ENCODE results near the gene ARFGAP3.
"Not testable (repeated sequence)": the region's sequence is repeated elsewhere in the genome, so short reads cannot be mapped to it uniquely, and the experiment has no call there.

ARFGAP3 gene

DNA sequence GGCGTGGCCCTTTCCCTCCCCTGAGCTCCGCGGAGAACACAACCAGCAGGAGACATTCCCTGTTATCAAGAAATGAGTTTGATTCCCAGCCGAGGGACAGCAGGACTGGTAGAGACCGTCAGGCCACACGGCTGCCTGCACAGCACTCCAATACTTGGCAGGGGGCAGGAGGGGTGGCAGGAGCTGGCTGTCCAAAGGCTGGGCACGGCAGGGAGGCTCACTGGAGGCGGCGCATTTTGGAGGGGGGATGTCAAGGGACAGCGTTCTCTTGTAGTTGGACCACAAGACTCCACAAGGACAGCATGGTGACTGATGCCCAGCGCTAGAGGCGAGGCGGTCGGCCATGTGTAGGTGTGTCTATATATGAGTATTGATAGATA is 69.7 kb downstream of the ARFGAP3 start:
- TF ChIP-seq, protein P1, sequence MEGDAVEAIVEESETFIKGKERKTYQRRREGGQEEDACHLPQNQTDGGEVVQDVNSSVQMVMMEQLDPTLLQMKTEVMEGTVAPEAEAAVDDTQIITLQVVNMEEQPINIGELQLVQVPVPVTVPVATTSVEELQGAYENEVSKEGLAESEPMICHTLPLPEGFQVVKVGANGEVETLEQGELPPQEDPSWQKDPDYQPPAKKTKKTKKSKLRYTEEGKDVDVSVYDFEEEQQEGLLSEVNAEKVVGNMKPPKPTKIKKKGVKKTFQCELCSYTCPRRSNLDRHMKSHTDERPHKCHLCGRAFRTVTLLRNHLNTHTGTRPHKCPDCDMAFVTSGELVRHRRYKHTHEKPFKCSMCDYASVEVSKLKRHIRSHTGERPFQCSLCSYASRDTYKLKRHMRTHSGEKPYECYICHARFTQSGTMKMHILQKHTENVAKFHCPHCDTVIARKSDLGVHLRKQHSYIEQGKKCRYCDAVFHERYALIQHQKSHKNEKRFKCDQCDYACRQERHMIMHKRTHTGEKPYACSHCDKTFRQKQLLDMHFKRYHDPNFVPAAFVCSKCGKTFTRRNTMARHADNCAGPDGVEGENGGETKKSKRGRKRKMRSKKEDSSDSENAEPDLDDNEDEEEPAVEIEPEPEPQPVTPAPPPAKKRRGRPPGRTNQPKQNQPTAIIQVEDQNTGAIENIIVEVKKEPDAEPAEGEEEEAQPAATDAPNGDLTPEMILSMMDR (IDR thresholded peaks at IDR 0.05; ENCODE audit: low read depth, low read length), result no peak
- H3K4me3 ChIP-seq (replicated peaks in 1 of 2; ENCODE audit: low read depth in 2 of 2, low read length in 2 of 2), result no peak overlapping the region
- DNase-seq (ENCODE audit: low read depth in 2 of 2), result no peak

- no peak for DNase-seq (ENCODE audit: low read depth in 2 of 2)
- H3K4me3 ChIP-seq (replicated peaks in 1 of 2; ENCODE audit: low read depth in 2 of 2, low read length in 2 of 2), result no peak overlapping the region
- TF ChIP-seq, protein P1 (IDR thresholded peaks at IDR 0.05; ENCODE audit: low read depth, low read length), result no peak
Measured at GRCh38 chr22:42786606-42787356, 70.3 kb downstream of the ARFGAP3 start.

DNA sequence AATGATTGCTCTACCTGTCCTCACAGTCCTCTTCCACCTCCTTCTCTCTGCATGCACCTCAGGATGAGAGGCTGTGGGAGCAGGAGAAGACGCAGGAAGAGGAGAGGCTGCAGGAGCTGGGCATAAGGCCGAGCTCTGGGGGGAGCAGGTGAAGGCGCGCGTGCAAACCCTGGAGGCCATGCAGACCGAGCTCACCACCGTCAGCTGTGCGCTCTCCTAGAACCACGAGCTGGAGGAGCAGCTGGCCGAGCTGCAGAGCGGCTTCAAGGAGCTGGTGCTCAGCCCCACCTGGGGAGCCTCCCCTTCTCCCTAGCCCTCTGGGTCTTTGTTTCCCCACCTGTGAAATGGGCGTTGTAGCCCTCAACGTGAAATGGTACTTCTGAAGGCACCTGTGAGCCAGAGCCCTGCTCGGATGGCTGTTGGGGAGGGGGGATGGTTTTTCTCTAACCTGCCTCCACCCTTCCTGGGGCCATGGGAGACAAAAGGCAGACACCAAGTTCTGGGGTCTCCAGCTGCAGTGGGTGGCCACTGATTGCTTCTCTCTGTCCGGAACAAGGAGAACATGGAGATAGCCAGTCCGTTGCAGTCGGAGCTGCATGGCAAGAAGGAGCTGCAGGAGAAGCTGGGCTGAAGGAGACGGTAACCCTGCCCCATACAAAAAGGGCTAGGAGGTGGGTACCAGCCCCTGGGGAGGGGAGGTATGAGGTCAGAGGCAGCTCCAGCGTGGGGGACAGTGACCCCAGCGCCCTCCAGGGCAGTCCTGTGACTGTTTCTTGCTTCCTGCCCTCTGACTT is 71.2 kb downstream of the ARFGAP3 start:
- TF ChIP-seq, protein P1 (IDR thresholded peaks at IDR 0.05; ENCODE audit: low read depth, low read length), result no peak
- no peak for DNase-seq (ENCODE audit: low read depth in 2 of 2)
- H3K4me3 ChIP-seq (replicated peaks in 1 of 2; ENCODE audit: low read depth in 2 of 2, low read length in 2 of 2), result no peak overlapping the region

- not testable (repeated sequence) for DNase-seq (ENCODE audit: low read depth in 2 of 2); H3K4me3 ChIP-seq (replicated peaks in 1 of 2; ENCODE audit: low read depth in 2 of 2, low read length in 2 of 2)
Measured at GRCh38 chr22:42782306-42782705, 74.8 kb downstream of the ARFGAP3 start.

DNA sequence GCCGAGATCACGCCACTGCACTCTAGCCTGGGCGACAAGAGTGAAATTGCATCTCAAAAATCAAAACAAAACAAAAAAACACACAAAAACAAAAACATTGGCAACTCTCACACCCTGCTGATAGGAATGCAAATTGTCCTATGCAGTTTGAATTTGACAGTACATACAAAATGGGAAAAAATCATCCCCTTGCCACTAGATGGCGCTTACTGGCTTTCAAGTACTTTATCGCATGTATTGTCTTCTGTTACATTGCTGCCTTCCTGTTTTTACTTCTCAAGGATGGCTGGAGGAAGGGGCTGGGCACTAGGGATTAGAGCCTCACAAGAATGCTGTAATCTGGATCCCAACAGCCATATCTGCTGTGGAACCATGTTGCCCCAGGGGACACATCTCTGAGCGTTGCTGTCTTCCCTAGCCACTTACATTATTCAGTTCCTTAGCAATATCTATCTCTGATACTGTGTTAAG is 77.0 kb downstream of the ARFGAP3 start:
- TF ChIP-seq, protein P1 (IDR thresholded peaks at IDR 0.05; ENCODE audit: low read depth, low read length), result peak; percentile 81
- no peak overlapping the region for H3K4me3 ChIP-seq (replicated peaks in 1 of 2; ENCODE audit: low read depth in 2 of 2, low read length in 2 of 2)
- DNase-seq (ENCODE audit: low read depth in 2 of 2), result peak; percentile 98

DNA sequence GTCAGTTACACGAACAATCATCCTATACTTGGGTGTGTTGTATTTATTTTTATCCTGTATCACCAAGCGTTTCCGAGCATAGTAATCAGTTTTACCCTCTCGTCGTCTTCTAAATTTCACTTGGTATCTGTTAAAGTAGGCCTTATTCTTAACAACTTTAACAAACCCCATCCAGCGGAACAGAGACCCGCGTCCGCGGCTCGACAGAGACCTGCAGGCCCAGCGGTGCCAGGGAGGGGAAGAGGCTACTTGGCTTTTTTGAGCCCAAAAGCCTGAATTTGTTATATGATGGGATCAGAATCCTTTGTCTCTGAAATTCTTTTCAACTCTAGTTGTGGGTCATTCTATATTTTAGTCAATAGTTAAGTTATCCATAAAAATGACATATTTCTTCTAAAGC is 79.9 kb downstream of the ARFGAP3 start:
- TF ChIP-seq, protein P1 (IDR thresholded peaks at IDR 0.05; ENCODE audit: low read depth, low read length), result no peak
- no peak for DNase-seq (ENCODE audit: low read depth in 2 of 2)
- H3K4me3 ChIP-seq (replicated peaks in 1 of 2; ENCODE audit: low read depth in 2 of 2, low read length in 2 of 2), result no peak overlapping the region

DNA sequence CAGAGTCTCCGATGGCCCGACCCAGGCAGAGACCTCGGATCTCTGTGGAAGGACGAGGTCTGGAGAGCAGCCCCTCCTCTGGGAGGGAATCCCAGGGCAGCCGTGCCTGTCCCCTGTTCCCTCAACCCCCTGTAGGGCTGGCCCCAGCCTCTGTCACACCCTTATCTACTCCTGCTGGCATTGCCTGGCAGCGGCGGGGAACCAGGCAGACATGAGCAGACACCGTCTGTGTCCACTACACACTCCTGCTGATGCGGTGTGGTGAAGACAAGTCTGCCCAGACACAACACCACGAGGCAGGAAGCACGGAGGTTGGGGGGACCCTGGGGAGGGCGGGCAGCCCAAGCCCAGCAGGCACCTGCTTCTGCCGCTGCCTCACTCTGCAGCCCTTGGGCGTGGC is 83.9 kb downstream of the ARFGAP3 start:
- TF ChIP-seq, protein P1 (IDR thresholded peaks at IDR 0.05; ENCODE audit: low read depth, low read length), result no peak
- H3K4me3 ChIP-seq (replicated peaks in 1 of 2; ENCODE audit: low read depth in 2 of 2, low read length in 2 of 2), result no peak overlapping the region
- DNase-seq (ENCODE audit: low read depth in 2 of 2), result no peak
